ENCODE results near the gene SELENON. TPM values are rescaled to one million over a fixed set of nuclear protein-coding genes. Genes with fewer than 3 reads are reported as not detected.

Gene SELENON
- total RNA-seq, 6 experiments from 2014 or later: 11.9 to 21.8 (median 17.8) TPM

DNA sequence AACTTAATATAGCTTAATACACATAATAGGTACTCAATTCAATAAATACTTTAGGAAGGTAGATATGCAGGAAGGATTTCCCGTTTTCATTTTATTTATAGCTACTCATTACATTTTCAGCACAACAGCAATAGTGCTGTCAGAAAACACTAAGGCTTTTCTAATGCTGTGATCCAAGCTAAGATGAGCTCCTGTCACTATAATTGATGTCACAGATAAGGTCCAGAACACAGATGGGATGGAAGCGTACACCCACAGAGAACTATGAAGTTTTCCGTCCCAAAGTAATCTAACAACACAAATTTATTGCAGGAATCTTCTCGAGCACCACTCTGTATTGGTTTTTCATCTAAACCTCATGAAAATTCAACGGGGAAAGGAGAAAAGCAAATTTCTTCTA, 45.7 kb downstream of the SELENON start:
- Histone ChIP-seq H3K36me3 (no peaks in the 10 kb centered on the region), H3K27ac (no peak overlapping the region), H3K4me3 (no peak overlapping the region), H3K9me3 (no peaks in the 10 kb centered on the region), H3K27me3 (no peaks in the 10 kb centered on the region), H3K4me1 (no peaks in the 10 kb centered on the region)
- WGBS (ENCODE audit: insufficient coverage, low coverage, low lambda C conversion rate, missing lambda C conversion rate): 72% methylated on average over 5 of the region's 5 CpGs
- no peak for ATAC-seq
- DNase-seq: no peak
- intact Hi-C loops (cut with DNase I): no loop called here
- TF ChIP-seq POLR2A (IDR thresholded peaks at IDR 0.05): no peak
- TF ChIP-seq, protein P1, sequence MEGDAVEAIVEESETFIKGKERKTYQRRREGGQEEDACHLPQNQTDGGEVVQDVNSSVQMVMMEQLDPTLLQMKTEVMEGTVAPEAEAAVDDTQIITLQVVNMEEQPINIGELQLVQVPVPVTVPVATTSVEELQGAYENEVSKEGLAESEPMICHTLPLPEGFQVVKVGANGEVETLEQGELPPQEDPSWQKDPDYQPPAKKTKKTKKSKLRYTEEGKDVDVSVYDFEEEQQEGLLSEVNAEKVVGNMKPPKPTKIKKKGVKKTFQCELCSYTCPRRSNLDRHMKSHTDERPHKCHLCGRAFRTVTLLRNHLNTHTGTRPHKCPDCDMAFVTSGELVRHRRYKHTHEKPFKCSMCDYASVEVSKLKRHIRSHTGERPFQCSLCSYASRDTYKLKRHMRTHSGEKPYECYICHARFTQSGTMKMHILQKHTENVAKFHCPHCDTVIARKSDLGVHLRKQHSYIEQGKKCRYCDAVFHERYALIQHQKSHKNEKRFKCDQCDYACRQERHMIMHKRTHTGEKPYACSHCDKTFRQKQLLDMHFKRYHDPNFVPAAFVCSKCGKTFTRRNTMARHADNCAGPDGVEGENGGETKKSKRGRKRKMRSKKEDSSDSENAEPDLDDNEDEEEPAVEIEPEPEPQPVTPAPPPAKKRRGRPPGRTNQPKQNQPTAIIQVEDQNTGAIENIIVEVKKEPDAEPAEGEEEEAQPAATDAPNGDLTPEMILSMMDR (IDR thresholded peaks at IDR 0.05): no peak

DNA sequence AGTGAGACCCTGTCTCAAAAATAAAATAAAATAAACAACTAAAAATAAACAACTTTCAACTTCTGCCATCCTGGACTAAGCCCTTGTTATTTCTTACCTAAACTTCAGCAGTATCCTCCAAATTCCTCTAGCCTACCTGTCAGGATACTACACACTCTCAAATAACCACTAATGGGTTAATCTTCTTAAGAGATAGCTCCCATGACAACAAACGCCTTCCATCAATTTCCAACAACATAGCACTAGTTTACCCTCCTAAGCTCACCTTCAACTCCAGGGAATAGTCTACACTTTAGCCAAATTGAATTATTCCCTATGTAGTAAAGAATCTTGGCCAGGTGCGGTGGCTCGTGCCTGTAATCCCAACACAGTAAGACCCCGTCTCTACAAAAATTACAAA, 47.9 kb downstream of the SELENON start:
- TF ChIP-seq POLR2A (IDR thresholded peaks at IDR 0.05): no peak
- TF ChIP-seq, protein P1 (IDR thresholded peaks at IDR 0.05): no peak
- no peaks in the 10 kb centered on the region for H3K4me1 ChIP-seq
- no peak overlapping the region for H3K4me3 ChIP-seq
- no peak overlapping the region for H3K27ac ChIP-seq
- ATAC-seq (no peak), DNase-seq (no peak)
- intact Hi-C loops (cut with DNase I): no loop called here
- no peaks in the 10 kb centered on the region for H3K9me3 ChIP-seq
- H3K36me3 ChIP-seq: no peaks in the 10 kb centered on the region
- 72% methylated on average over 4 of the region's 4 CpGs for WGBS (ENCODE audit: insufficient coverage, low coverage, low lambda C conversion rate, missing lambda C conversion rate)
- no peaks in the 10 kb centered on the region for H3K27me3 ChIP-seq

DNA sequence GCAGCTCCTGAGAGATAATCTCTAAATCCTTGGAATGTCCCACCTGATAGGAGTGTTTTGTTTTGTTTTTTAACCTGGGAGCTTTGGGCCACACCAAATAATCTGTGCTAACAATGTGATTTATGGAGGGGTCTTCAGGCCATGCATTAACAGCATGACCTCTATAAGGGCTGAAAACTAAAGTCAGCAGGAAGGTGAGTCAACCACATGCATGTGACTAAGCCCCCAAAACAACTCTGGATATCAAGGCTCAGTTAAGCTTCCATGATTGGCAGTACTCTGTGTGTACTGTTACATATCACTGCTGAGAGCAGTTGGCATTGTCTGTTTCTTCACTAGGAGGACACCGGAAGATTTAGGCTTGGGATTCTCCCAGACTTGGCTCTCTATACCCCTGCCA, 48.5 kb downstream of the SELENON start:
- H3K27me3 ChIP-seq: no peaks in the 10 kb centered on the region
- no peak for DNase-seq
- H3K4me1 ChIP-seq: no peaks in the 10 kb centered on the region
- no peak for TF ChIP-seq POLR2A (IDR thresholded peaks at IDR 0.05)
- TF ChIP-seq, protein P1 (IDR thresholded peaks at IDR 0.05): no peak
- no peak for ATAC-seq
- no CpG with 5 or more reads among the region's 1 CpG for WGBS (ENCODE audit: insufficient coverage, low coverage, low lambda C conversion rate, missing lambda C conversion rate)
- no peak overlapping the region for H3K27ac ChIP-seq
- H3K9me3 ChIP-seq: no peaks in the 10 kb centered on the region
- H3K4me3 ChIP-seq: no peak overlapping the region
- no peaks in the 10 kb centered on the region for H3K36me3 ChIP-seq
- intact Hi-C loops (cut with DNase I): no loop called here

DNA sequence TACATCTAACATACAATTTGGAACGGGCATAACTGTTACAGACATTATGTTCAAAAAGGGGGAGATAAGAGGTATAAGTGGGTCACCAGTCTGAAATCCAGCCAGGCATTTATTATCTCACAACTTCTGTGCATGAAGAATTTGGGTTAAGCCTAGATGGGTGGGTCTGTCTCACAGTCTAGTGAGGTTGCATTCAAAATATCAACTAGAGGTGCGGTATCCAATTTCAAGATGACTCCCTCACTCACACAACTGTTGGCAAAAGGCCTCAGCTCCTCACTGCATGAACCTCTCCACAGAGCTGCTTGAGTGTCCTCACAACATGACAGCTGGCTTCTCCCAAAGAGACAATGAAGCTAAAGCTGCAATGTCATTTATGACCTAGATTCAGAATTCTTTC, 54.6 kb downstream of the SELENON start:
- WGBS (ENCODE audit: insufficient coverage, low coverage, low lambda C conversion rate, missing lambda C conversion rate): 86% methylated on average over 2 of the region's 2 CpGs
- TF ChIP-seq POLR2A (IDR thresholded peaks at IDR 0.05): no peak
- TF ChIP-seq, protein P1 (IDR thresholded peaks at IDR 0.05): no peak
- H3K27me3 ChIP-seq: no peaks in the 10 kb centered on the region
- no peak overlapping the region for H3K27ac ChIP-seq
- intact Hi-C loops (cut with DNase I): no loop called here
- H3K4me1 ChIP-seq: no peaks in the 10 kb centered on the region
- no peaks in the 10 kb centered on the region for H3K9me3 ChIP-seq
- H3K4me3 ChIP-seq: no peak overlapping the region
- no peak for ATAC-seq
- no peak for DNase-seq
- H3K36me3 ChIP-seq: no peaks in the 10 kb centered on the region

- DNase-seq (no peak), ATAC-seq (no peak)
- TF ChIP-seq, protein P1 (IDR thresholded peaks at IDR 0.05): no peak
- TF ChIP-seq POLR2A (IDR thresholded peaks at IDR 0.05): no peak
- intact Hi-C loops (cut with DNase I): no loop called here
- Histone ChIP-seq H3K36me3 (no peaks in the 10 kb centered on the region), H3K27ac (no peak overlapping the region), H3K27me3 (no peaks in the 10 kb centered on the region), H3K9me3 (no peaks in the 10 kb centered on the region), H3K4me1 (peaks cover 0 to 8% (median 4%) of the 10 kb centered on the region in 4 donors), H3K4me3 (no peak overlapping the region)
- 79% methylated on average over 11 of the region's 11 CpGs for WGBS (ENCODE audit: insufficient coverage, low coverage, low lambda C conversion rate, missing lambda C conversion rate)
Measured at GRCh38 chr1:25856856-25857255, 56.9 kb downstream of the SELENON start.
